ENCODE measurements around the gene AMMECR1. TPM values are rescaled to one million over a fixed set of nuclear protein-coding genes. Genes with fewer than 3 reads are reported as not detected.

The AMMECR1 gene
- total and polyA plus RNA-seq, 2 of the 8 experiments (the other 6 are each of a cell fraction or from before 2014, with no cell fraction given): 10.2 to 21.2 TPM

DNA sequence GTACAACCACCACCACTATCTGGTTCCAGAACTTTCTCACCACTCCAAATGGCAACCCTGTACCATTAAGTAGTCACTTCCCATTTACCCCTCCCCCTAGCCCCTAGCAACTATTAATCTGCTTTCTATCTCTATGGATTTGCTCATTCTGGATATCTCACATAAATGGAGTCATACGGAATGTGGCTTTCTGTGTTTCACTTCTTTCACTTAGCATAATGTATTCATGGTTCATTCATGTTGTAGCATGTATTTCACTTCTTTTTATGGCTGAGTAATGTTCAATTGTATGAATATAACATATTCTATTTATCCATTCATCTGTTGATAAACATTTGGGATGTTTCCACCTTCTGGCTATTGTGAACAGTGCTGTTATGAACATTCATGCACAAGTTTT is 104.7 kb downstream of the AMMECR1 start:
- WGBS, 2 experiments (ENCODE audit: extremely low coverage in 1 of 2, insufficient coverage in 1 of 2, insufficient read length in 1 of 2, insufficient replicate concordance in 2 of 2, low coverage in 1 of 2, low lambda C conversion rate in 2 of 2, missing lambda C conversion rate in 1 of 2): no CpG with 5 or more reads among the region's 1 CpG
- CTCF ChIA-PET (ENCODE audit: partially characterized antibody): no interaction called here
- no peaks in the 10 kb centered on the region for H4K20me1 ChIP-seq (replicated peaks in 1 of 2; ENCODE audit: control insufficient read depth in 1 of 2, insufficient read depth in 2 of 2, low read length in 2 of 2)

More for the DNA sequence above, 104.7 kb downstream of the AMMECR1 start:
- Histone ChIP-seq H3K4me3 (ENCODE audit: extremely low read depth in 1 of 4, insufficient read depth in 2 of 4, low read depth in 3 of 4, low read length in 4 of 4) (no peak overlapping the region), H2BK15ac (ENCODE audit: low read length) (no peak overlapping the region), H3K36me3 (ENCODE audit: control insufficient read depth in 2 of 4, insufficient read depth in 4 of 4, low read length in 3 of 4) (no peaks in the 10 kb centered on the region; a peak in 1 of 8 replicates), H4K8ac (ENCODE audit: extremely low read depth, insufficient read depth, low read length) (no peak overlapping the region), H2AK5ac (ENCODE audit: low read depth, low read length) (no peak overlapping the region), H2BK120ac (replicated peaks; ENCODE audit: low read depth, low read length) (no peak overlapping the region), H3K4me1 (replicated peaks in 1 of 4; ENCODE audit: control insufficient read depth in 3 of 4, insufficient read depth in 4 of 4, low read length in 3 of 4) (no peaks in the 10 kb centered on the region), H2BK12ac (ENCODE audit: low read depth, low read length) (no peak overlapping the region), H3K79me2 (ENCODE audit: control insufficient read depth in 1 of 2, insufficient read depth in 2 of 2, low read length in 2 of 2) (no peaks in the 10 kb centered on the region), H3K18ac (ENCODE audit: extremely low read depth, low read length) (no peak overlapping the region), H2BK5ac (ENCODE audit: low read depth, low read length) (no peak overlapping the region), H3K9me3 (ENCODE audit: insufficient read depth in 2 of 2, low read depth in 1 of 2, low read length in 1 of 2) (no peaks in the 10 kb centered on the region), H4K91ac (replicated peaks; ENCODE audit: insufficient read length, low read length) (no peak overlapping the region), H3K79me1 (ENCODE audit: low read depth, low read length) (no peaks in the 10 kb centered on the region), H4K5ac (ENCODE audit: insufficient read length, low read depth, low read length) (no peak overlapping the region), H3K27ac (ENCODE audit: low read depth, low read length) (no peak overlapping the region), H3K56ac (replicated peaks; ENCODE audit: insufficient read length, low read depth, low read length) (no peak overlapping the region), H3K14ac (ENCODE audit: insufficient read length) (no peak overlapping the region), H3K4me2 (ENCODE audit: insufficient read depth in 1 of 2, low read depth in 2 of 2, low read length in 2 of 2) (no peak overlapping the region), H2BK20ac (ENCODE audit: low read length) (no peak overlapping the region), H2AFZ (ENCODE audit: low read length) (no peak overlapping the region), H3K23me2 (ENCODE audit: low read depth, low read length) (no peaks in the 10 kb centered on the region), H3K4ac (replicated peaks; ENCODE audit: insufficient read length, low read depth, low read length) (no peak overlapping the region), H3K27me3 (replicated peaks in 1 of 4; ENCODE audit: control insufficient read depth in 3 of 4, extremely low read depth in 1 of 4, insufficient read depth in 3 of 4, low read length in 3 of 4) (no peaks in the 10 kb centered on the region), H3K23ac (ENCODE audit: insufficient read length) (no peak overlapping the region), H3K9ac (replicated peaks in 1 of 4; ENCODE audit: extremely low read depth in 1 of 4, low read depth in 3 of 4, low read length in 3 of 4) (no peak overlapping the region)
- POLR2A ChIA-PET (ENCODE audit: partially characterized antibody): no interaction called here
- FAIRE-seq: no peak
- TF ChIP-seq TCF12 (IDR thresholded peaks at IDR 0.05; ENCODE audit: low read depth, low read length): no peak
- TF ChIP-seq PHF8 (conservative IDR thresholded peaks at IDR 0.05; ENCODE audit: low read depth, low read length): no peak
- no peak for TF ChIP-seq SRF (IDR thresholded peaks at IDR 0.05; ENCODE audit: low read depth, low read length)
- no peak for TF ChIP-seq SIX5 (IDR thresholded peaks at IDR 0.05; ENCODE audit: low read depth, low read length)
- TF ChIP-seq EGR1 (IDR thresholded peaks at IDR 0.05; ENCODE audit: borderline replicate concordance, low read depth, low read length): no peak
- no peak for DNase-seq (ENCODE audit: low read depth in 1 of 2, low spot score in 2 of 2)
